Chondrocyte (in vitro differentiated cells): ENCODE measurements around the gene PRKCH. TPM values are rescaled to one million over a fixed set of nuclear protein-coding genes. Genes with fewer than 3 reads are reported as not detected.

Source experiments
- DNase-seq: peaks from one replicate; pipeline ENCODE4 v3.0.0; 2021; ENCODE audit warnings: mixed read lengths, low spot score
- H3K27ac Mint-ChIP-seq: one replicate; pipeline ENCODE4 v1.8.0; 2021; ENCODE audit warnings: mild to moderate bottlenecking, moderate library complexity, mixed read lengths; ENCODE audit not compliant: unreplicated experiment
- H3K27me3 Mint-ChIP-seq: 2 replicates; pipeline ENCODE4 v1.8.0; 2021; ENCODE audit warnings: low read depth, mixed read lengths
- H3K36me3 Mint-ChIP-seq: 2 replicates; pipeline ENCODE4 v1.8.0; 2021; ENCODE audit warnings: low read depth, mixed read lengths
- H3K4me1 Mint-ChIP-seq: 2 replicates; pipeline ENCODE4 v1.8.0; 2021; ENCODE audit warnings: low read depth, mild to moderate bottlenecking, mixed read lengths
- H3K4me3 Mint-ChIP-seq: one replicate; pipeline ENCODE4 v1.8.0; 2021; ENCODE audit warnings: mild to moderate bottlenecking, moderate library complexity, mixed read lengths; ENCODE audit not compliant: unreplicated experiment
- H3K9me3 Mint-ChIP-seq: 2 replicates; pipeline ENCODE4 v1.8.0; 2021; ENCODE audit warnings: low read depth, mixed read lengths
- CTCF ChIP-seq: fragments of 200-600 bp; sonication (generic); IDR thresholded peaks from 2 replicates; pipeline ENCODE4 v1.5.0; 2021; ENCODE audit warnings: antibody characterized with exemption, mild to moderate bottlenecking, moderate library complexity
- total RNA-seq: library from RNA; stranded (reverse); gene quantifications from 3 replicates; pipeline ENCODE4 v1.2.1, GENCODE V29; 2021

The PRKCH gene
- total RNA-seq, 1 donor from 2014 or later: 9.7 TPM

GRCh38 chr14:61360796-61361525 lies 39.6 kb downstream of the PRKCH start:
- Mint-ChIP-seq H3K27ac (no peak overlapping the region), H3K27me3 (no peaks in the 10 kb centered on the region), H3K4me3 (no peak overlapping the region), H3K36me3 (no peaks in the 10 kb centered on the region), H3K4me1 (peaks cover 5% of the 10 kb centered on the region), H3K9me3 (no peaks in the 10 kb centered on the region)
- TF ChIP-seq CTCF: no peak
- DNase-seq: no peak

GRCh38 chr14:61362072-61362750 lies 40.8 kb downstream of the PRKCH start:
- H3K4me3 Mint-ChIP-seq: no peak overlapping the region
- no peaks in the 10 kb centered on the region for H3K27me3 Mint-ChIP-seq
- no peaks in the 10 kb centered on the region for H3K36me3 Mint-ChIP-seq
- TF ChIP-seq CTCF: no peak
- no peaks in the 10 kb centered on the region for H3K4me1 Mint-ChIP-seq
- H3K27ac Mint-ChIP-seq: no peak overlapping the region
- DNase-seq: no peak
- no peaks in the 10 kb centered on the region for H3K9me3 Mint-ChIP-seq

- TF ChIP-seq CTCF: no peak
- no peak for DNase-seq
- Mint-ChIP-seq H3K27me3 (no peaks in the 10 kb centered on the region), H3K36me3 (no peaks in the 10 kb centered on the region), H3K4me3 (no peak overlapping the region), H3K27ac (no peak overlapping the region), H3K4me1 (peaks cover 15% of the 10 kb centered on the region), H3K9me3 (no peaks in the 10 kb centered on the region)
Observed at GRCh38 chr14:61364243-61364642, 42.9 kb downstream of the PRKCH start.

- H3K27ac Mint-ChIP-seq: no peak overlapping the region
- peaks cover 18% of the 10 kb centered on the region for H3K4me1 Mint-ChIP-seq
- H3K36me3 Mint-ChIP-seq: no peaks in the 10 kb centered on the region
- no peak overlapping the region for H3K4me3 Mint-ChIP-seq
- no peaks in the 10 kb centered on the region for H3K9me3 Mint-ChIP-seq
- DNase-seq: no peak
- H3K27me3 Mint-ChIP-seq: no peaks in the 10 kb centered on the region
- TF ChIP-seq CTCF: no peak
Observed at GRCh38 chr14:61365667-61366212, 44.4 kb downstream of the PRKCH start.

GRCh38 chr14:61368114-61368710 lies 46.8 kb downstream of the PRKCH start:
- Mint-ChIP-seq H3K27me3 (no peaks in the 10 kb centered on the region), H3K36me3 (peaks cover 3% of the 10 kb centered on the region), H3K9me3 (peaks cover 2% of the 10 kb centered on the region), H3K4me1 (peaks cover 18% of the 10 kb centered on the region), H3K27ac (peak overlapping the region; percentile 55), H3K4me3 (no peak overlapping the region)
- no peak for DNase-seq
- TF ChIP-seq CTCF: no peak
